ENCODE data around the gene EPS8L3. TPM values are rescaled to one million over a fixed set of nuclear protein-coding genes. Genes with fewer than 3 reads are reported as not detected.

Gene EPS8L3
- total and polyA plus RNA-seq, 9 of the 15 experiments (the other 6 are each of a cell fraction or from before 2014, with no cell fraction given) = 0.09 to 0.42 (median 0.14) TPM; not detected in 5

DNA sequence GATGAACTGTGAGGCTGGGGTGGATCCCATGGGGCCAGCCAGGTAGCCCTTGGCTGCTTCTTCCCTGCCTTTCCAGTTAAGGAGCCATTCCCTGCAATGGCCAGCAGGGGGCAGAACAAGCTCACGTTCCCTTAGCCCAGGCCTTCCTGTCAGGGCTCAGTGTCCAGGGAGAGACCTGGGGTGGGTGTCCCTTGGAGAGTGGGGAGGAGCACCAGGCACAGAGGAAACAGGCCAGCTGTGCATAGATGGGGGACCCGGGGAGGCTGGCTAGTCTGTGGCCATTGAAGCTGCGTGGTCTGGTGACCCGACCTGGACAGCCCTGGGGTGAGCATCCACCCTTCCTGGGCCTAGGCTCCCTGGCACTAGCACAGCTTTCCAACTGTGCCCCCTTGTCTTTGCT lies 13.2 kb upstream of the EPS8L3 start (continued):
- TF ChIP-seq, protein P1, sequence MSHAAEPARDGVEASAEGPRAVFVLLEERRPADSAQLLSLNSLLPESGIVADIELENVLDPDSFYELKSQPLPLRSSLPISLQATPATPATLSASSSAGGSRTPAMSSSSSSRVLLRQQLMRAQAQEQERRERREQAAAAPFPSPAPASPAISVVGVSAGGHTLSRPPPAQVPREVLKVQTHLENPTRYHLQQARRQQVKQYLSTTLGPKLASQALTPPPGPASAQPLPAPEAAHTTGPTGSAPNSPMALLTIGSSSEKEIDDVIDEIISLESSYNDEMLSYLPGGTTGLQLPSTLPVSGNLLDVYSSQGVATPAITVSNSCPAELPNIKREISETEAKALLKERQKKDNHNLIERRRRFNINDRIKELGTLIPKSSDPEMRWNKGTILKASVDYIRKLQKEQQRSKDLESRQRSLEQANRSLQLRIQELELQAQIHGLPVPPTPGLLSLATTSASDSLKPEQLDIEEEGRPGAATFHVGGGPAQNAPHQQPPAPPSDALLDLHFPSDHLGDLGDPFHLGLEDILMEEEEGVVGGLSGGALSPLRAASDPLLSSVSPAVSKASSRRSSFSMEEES (CRISPR knock-in tag; IDR thresholded peaks at IDR 0.05) = no peak
- TF ChIP-seq, protein P2, sequence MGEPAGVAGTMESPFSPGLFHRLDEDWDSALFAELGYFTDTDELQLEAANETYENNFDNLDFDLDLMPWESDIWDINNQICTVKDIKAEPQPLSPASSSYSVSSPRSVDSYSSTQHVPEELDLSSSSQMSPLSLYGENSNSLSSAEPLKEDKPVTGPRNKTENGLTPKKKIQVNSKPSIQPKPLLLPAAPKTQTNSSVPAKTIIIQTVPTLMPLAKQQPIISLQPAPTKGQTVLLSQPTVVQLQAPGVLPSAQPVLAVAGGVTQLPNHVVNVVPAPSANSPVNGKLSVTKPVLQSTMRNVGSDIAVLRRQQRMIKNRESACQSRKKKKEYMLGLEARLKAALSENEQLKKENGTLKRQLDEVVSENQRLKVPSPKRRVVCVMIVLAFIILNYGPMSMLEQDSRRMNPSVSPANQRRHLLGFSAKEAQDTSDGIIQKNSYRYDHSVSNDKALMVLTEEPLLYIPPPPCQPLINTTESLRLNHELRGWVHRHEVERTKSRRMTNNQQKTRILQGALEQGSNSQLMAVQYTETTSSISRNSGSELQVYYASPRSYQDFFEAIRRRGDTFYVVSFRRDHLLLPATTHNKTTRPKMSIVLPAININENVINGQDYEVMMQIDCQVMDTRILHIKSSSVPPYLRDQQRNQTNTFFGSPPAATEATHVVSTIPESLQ (CRISPR knock-in tag; IDR thresholded peaks at IDR 0.05) = no peak
- no peak for TF ChIP-seq SRF (CRISPR knock-in tag; IDR thresholded peaks at IDR 0.05)
- TF ChIP-seq SRSF7 (optimal IDR thresholded peaks at IDR 0.05; ENCODE audit: low read depth, low read length) = no peak
- no peak for TF ChIP-seq OTX1 (CRISPR knock-in tag; IDR thresholded peaks at IDR 0.05)
- no peak for TF ChIP-seq ZNF551 (CRISPR knock-in tag; IDR thresholded peaks at IDR 0.05)
- TF ChIP-seq HDAC2 (IDR thresholded peaks at IDR 0.05) = 0 out of 2 replicates have a peak, but pooled peaks have one; percentile 29
- TF ChIP-seq ZNF696 (CRISPR knock-in tag; conservative IDR thresholded peaks at IDR 0.05) = no peak
- TF ChIP-seq HMGN3 (IDR thresholded peaks at IDR 0.05; ENCODE audit: borderline replicate concordance, extremely low read depth, insufficient read length, low read depth, low read length) = peak; percentile 28
- TF ChIP-seq TBP (optimal IDR thresholded peaks at IDR 0.05; ENCODE audit: low read depth, low read length) = no peak
- TF ChIP-seq ZNF79 (CRISPR knock-in tag; IDR thresholded peaks at IDR 0.05; ENCODE audit: low read depth) = no peak
- no peak for TF ChIP-seq TAF1 (IDR thresholded peaks at IDR 0.05; ENCODE audit: control insufficient read depth, extremely low read depth, insufficient read depth, low read length, severe bottlenecking)
- no peak for TF ChIP-seq CBX3 (IDR thresholded peaks at IDR 0.05; ENCODE audit: borderline replicate concordance in 1 of 2, low read length in 2 of 2)
- no peak for TF ChIP-seq SMAD1 (IDR thresholded peaks at IDR 0.05; ENCODE audit: low read depth, low read length, partially characterized antibody)
- no peak for TF ChIP-seq SMAD2 (IDR thresholded peaks at IDR 0.05; ENCODE audit: low read depth, low read length)
- no peak for TF ChIP-seq HLTF (IDR thresholded peaks at IDR 0.05)
- TF ChIP-seq, protein P3, sequence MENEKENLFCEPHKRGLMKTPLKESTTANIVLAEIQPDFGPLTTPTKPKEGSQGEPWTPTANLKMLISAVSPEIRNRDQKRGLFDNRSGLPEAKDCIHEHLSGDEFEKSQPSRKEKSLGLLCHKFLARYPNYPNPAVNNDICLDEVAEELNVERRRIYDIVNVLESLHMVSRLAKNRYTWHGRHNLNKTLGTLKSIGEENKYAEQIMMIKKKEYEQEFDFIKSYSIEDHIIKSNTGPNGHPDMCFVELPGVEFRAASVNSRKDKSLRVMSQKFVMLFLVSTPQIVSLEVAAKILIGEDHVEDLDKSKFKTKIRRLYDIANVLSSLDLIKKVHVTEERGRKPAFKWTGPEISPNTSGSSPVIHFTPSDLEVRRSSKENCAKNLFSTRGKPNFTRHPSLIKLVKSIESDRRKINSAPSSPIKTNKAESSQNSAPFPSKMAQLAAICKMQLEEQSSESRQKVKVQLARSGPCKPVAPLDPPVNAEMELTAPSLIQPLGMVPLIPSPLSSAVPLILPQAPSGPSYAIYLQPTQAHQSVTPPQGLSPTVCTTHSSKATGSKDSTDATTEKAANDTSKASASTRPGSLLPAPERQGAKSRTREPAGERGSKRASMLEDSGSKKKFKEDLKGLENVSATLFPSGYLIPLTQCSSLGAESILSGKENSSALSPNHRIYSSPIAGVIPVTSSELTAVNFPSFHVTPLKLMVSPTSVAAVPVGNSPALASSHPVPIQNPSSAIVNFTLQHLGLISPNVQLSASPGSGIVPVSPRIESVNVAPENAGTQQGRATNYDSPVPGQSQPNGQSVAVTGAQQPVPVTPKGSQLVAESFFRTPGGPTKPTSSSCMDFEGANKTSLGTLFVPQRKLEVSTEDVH (IDR thresholded peaks at IDR 0.05; ENCODE audit: low read depth, partially characterized antibody) = no peak
- no peak for TF ChIP-seq NFXL1 (CRISPR knock-in tag; IDR thresholded peaks at IDR 0.05)
- TF ChIP-seq, protein P4, sequence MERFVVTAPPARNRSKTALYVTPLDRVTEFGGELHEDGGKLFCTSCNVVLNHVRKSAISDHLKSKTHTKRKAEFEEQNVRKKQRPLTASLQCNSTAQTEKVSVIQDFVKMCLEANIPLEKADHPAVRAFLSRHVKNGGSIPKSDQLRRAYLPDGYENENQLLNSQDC (CRISPR knock-in tag; IDR thresholded peaks at IDR 0.05) = no peak
- TF ChIP-seq PRPF4 (IDR thresholded peaks at IDR 0.05; ENCODE audit: insufficient read depth, low read depth, low read length, poor library complexity, severe bottlenecking) = no peak
- TF ChIP-seq MTF1 (CRISPR knock-in tag; IDR thresholded peaks at IDR 0.05; ENCODE audit: borderline replicate concordance) = no peak
- TF ChIP-seq BRD4 (IDR thresholded peaks at IDR 0.05) = no peak
- TF ChIP-seq ZNF263 (CRISPR knock-in tag; IDR thresholded peaks at IDR 0.05; ENCODE audit: borderline replicate concordance) = peak; percentile 57; the same call in 1 of the 2 replicates
- TF ChIP-seq KLF10 (CRISPR knock-in tag; IDR thresholded peaks at IDR 0.05) = no peak
